Sigmoid colon (tissue), 4 donors: ENCODE results near the gene IL10RA.

Source experiments
- POLR2AphosphoS5 ChIP-seq, 4 donors: sonication (generic); formaldehyde crosslinking; IDR thresholded peaks; one replicate each; pipeline ENCODE4 v1.6.1; 2017; ENCODE audit warnings: antibody characterized with exemption in 4 of 4
- TF ChIP-seq, protein P1 (sequence below), 4 experiments: fragments of 450-650 bp in 3 of 4; fragments of 200-600 bp in 1 of 4; IDR thresholded peaks; one replicate each; pipeline ENCODE4 v1.5.1; 2016 to 2019; ENCODE audit warnings: antibody characterized with exemption in 4 of 4, mild to moderate bottlenecking in 3 of 4, moderate library complexity in 2 of 4

DNA sequence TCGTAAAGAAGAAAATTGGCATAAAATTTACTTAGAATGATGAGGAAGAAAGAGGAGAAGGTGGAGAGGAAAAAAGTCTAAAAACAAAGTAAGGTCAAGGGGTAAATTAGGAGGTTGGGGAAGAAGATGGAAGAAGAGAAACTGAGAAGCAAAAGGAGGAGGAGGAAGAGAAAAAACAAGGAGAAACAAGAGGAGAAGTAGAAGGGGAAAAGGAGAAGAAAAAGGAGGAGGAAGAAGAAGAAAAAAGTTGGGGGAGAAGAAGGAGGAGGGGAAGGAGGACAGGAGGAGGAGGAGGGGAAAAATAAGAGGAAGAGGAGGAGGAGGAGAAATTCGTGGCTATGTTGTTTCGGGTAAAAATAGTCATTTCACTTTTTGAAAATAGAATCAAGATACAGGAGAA is 42.4 kb downstream of the IL10RA start:
- TF ChIP-seq, protein P1, sequence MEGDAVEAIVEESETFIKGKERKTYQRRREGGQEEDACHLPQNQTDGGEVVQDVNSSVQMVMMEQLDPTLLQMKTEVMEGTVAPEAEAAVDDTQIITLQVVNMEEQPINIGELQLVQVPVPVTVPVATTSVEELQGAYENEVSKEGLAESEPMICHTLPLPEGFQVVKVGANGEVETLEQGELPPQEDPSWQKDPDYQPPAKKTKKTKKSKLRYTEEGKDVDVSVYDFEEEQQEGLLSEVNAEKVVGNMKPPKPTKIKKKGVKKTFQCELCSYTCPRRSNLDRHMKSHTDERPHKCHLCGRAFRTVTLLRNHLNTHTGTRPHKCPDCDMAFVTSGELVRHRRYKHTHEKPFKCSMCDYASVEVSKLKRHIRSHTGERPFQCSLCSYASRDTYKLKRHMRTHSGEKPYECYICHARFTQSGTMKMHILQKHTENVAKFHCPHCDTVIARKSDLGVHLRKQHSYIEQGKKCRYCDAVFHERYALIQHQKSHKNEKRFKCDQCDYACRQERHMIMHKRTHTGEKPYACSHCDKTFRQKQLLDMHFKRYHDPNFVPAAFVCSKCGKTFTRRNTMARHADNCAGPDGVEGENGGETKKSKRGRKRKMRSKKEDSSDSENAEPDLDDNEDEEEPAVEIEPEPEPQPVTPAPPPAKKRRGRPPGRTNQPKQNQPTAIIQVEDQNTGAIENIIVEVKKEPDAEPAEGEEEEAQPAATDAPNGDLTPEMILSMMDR (IDR thresholded peaks at IDR 0.05) = no peak
- no peak for TF ChIP-seq POLR2AphosphoS5 (IDR thresholded peaks at IDR 0.05)
